PFSK-1 (cell line): Measurements from ENCODE around the gene NABP2.
A peak's percentile ranks its signal among the peaks of the same experiment; 100 is the strongest.

Experiments used
- POLR2AphosphoS5 ChIP-seq: IDR thresholded peaks from 2 replicates; pipeline ENCODE4 v1.6.1; 2012; ENCODE audit warnings: low read depth, mild to moderate bottlenecking, control low read depth, low read length, moderate library complexity
- REST ChIP-seq, 2 experiments: IDR thresholded peaks; 2 replicates each; pipeline versions ENCODE4 v1.6.1 to v1.8.0; 2011 to 2012; ENCODE audit warnings: low read depth in 2 of 2, low read length in 2 of 2, control low read depth in 1 of 2, inconsistent platforms in 1 of 2, mild to moderate bottlenecking in 1 of 2, moderate library complexity in 1 of 2; ENCODE audit not compliant: insufficient read depth in 1 of 2

GRCh38 chr12:56178347-56178746 is 45.8 kb upstream of the NABP2 start:
- TF ChIP-seq POLR2AphosphoS5 = 0 out of 2 replicates have a peak, but pooled peaks have one; percentile 24
- TF ChIP-seq REST (IDR thresholded peaks at IDR 0.05; ENCODE audit: insufficient read depth in 1 of 2, low read depth in 2 of 2, low read length in 2 of 2) = no peak
